Fibroblast of villous mesenchyme (primary cell): ENCODE results near the gene PDGFA. TPM values are rescaled to one million over a fixed set of nuclear protein-coding genes. Genes with fewer than 3 reads are reported as not detected.

Source experiments
- DNase-seq: peaks from one replicate; pipeline ENCODE4 v3.0.0-alpha.2; 2010; ENCODE audit warnings: low read depth
- H3K4me3 ChIP-seq: 2 replicates; pipeline ENCODE4 v1.5.1; 2011; ENCODE audit warnings: low read depth, mild to moderate bottlenecking, low read length
- CTCF ChIP-seq: IDR thresholded peaks from 2 replicates; pipeline ENCODE4 v1.5.1; 2012; ENCODE audit warnings: low read depth, mild to moderate bottlenecking, low read length; ENCODE audit not compliant: insufficient read depth
- total RNA-seq: library from RNA; depleted of rRNA; stranded (reverse); fragments of >200 nt; gene quantifications from 2 replicates; pipeline ENCODE4 v1.2.3, GENCODE V29; 2012

Gene PDGFA
- total RNA-seq, 1 donor, result 43.2 TPM

GRCh38 chr7:562789-563628 lies 43.4 kb upstream of the PDGFA start:
- no peak overlapping the region for H3K4me3 ChIP-seq
- TF ChIP-seq CTCF, result no peak
- DNase-seq, result no peak

DNA sequence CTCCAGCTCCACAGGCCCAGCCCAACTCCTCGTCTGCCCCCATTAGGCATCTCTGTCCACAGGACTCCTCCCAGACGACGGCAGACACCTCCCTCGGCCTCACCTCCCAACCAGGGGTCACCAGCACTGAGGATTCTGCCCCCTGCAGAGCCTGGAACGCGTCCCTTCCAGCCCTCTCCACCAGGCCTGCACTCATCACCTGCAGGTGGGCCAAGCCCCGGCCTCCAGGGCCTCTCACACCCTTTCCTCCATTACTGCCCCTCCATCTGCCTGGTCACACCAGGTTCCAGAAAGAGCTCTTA lies 42.7 kb upstream of the PDGFA start:
- DNase-seq, result no peak
- TF ChIP-seq CTCF, result no peak
- no peak overlapping the region for H3K4me3 ChIP-seq

- H3K4me3 ChIP-seq, result no peak overlapping the region
- no peak for DNase-seq
- no peak for TF ChIP-seq CTCF
Measured at GRCh38 chr7:561631-562373, 42.2 kb upstream of the PDGFA start.

- no peak for TF ChIP-seq CTCF
- H3K4me3 ChIP-seq, result no peak overlapping the region
- DNase-seq, result no peak
Measured at GRCh38 chr7:560966-561630, 41.5 kb upstream of the PDGFA start.

DNA sequence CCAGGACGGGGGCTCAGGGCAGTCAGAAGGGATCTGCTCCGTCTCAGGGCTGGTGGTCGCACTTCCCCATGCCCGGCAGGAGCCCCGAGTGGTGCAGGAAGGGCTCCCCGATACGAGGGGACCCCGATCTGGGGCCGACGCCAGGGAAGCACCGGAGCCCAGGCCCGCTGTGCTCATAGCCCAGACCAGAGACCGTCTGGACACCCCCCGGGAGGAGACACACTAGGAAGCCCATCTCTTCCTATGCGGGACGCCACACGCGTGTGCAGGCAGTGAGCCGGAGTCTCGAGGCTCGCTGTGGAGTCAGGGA lies 39.7 kb upstream of the PDGFA start:
- no peak for DNase-seq
- H3K4me3 ChIP-seq, result no peak overlapping the region
- no peak for TF ChIP-seq CTCF

GRCh38 chr7:557558-557881 lies 37.9 kb upstream of the PDGFA start:
- H3K4me3 ChIP-seq, result no peak overlapping the region
- no peak for DNase-seq
- no peak for TF ChIP-seq CTCF
